Measurements from ENCODE around the gene ZNF385D.

Gene ZNF385D

DNA sequence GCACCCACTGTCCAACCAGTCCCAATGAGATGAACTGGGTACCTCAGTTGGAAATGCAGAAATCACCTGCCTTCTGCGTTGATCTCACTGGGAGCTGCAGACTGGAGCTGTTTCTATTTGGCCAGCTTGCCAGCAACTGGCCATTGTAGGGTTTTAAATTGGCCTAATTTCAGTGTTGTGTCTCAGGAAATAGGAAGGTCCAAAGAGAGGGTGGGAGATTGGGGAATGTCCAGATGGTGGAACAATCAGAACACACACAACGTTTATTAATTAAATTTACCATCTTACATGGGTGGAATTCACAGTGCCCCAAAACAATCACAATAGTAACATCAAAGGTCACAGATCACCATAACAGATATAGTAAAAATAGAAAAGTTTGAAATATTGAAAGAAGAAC is 189.5 kb downstream of the ZNF385D start:
- no peak for DNase-seq (ENCODE audit: low spot score)
- ATAC-seq (ENCODE audit: low read depth) = no peak
- H3K4me1 ChIP-seq (ENCODE audit: insufficient read depth, poor library complexity, severe bottlenecking) = no peaks in the 10 kb centered on the region
- no peak overlapping the region for H3K27ac ChIP-seq (ENCODE audit: poor library complexity, severe bottlenecking)
- H3K9me3 ChIP-seq (ENCODE audit: severe bottlenecking) = no peaks in the 10 kb centered on the region
- H3K27me3 ChIP-seq (ENCODE audit: insufficient read depth, poor library complexity, severe bottlenecking) = no peaks in the 10 kb centered on the region
- TF ChIP-seq, protein P1, sequence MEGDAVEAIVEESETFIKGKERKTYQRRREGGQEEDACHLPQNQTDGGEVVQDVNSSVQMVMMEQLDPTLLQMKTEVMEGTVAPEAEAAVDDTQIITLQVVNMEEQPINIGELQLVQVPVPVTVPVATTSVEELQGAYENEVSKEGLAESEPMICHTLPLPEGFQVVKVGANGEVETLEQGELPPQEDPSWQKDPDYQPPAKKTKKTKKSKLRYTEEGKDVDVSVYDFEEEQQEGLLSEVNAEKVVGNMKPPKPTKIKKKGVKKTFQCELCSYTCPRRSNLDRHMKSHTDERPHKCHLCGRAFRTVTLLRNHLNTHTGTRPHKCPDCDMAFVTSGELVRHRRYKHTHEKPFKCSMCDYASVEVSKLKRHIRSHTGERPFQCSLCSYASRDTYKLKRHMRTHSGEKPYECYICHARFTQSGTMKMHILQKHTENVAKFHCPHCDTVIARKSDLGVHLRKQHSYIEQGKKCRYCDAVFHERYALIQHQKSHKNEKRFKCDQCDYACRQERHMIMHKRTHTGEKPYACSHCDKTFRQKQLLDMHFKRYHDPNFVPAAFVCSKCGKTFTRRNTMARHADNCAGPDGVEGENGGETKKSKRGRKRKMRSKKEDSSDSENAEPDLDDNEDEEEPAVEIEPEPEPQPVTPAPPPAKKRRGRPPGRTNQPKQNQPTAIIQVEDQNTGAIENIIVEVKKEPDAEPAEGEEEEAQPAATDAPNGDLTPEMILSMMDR (IDR thresholded peaks at IDR 0.05; ENCODE audit: poor library complexity, severe bottlenecking) = no peak
- no peaks in the 10 kb centered on the region for H3K36me3 ChIP-seq (ENCODE audit: low read depth)
- H3K4me3 ChIP-seq (ENCODE audit: severe bottlenecking) = no peak overlapping the region

DNA sequence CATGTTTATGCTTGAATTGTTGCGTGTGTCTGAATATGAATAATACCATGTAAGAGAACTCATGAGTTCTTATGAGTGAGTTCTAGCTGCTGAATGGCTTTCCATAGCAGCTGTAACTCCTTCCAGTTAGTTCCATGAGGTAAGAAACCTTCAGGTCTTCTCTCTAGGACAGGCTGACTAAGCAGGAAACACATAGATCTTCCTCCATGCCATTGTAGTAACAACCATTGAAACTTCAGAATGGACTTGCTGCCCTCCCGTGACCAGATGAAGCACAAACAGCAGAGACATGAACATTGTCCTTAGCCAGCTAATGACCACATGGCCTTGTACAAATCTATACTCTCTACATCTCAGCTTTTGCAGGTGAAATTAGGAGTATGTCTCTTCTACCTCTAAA is 200.0 kb downstream of the ZNF385D start:
- ATAC-seq (ENCODE audit: low read depth) (peak; percentile 69; the same call in 2 of the 3 replicates), DNase-seq (ENCODE audit: low spot score) (no peak)
- H3K36me3 ChIP-seq (ENCODE audit: low read depth) = no peaks in the 10 kb centered on the region
- no peak overlapping the region for H3K4me3 ChIP-seq (ENCODE audit: severe bottlenecking)
- TF ChIP-seq, protein P1 (IDR thresholded peaks at IDR 0.05; ENCODE audit: poor library complexity, severe bottlenecking) = no peak
- H3K9me3 ChIP-seq (ENCODE audit: severe bottlenecking) = no peaks in the 10 kb centered on the region
- no peak overlapping the region for H3K27ac ChIP-seq (ENCODE audit: poor library complexity, severe bottlenecking)
- no peaks in the 10 kb centered on the region for H3K4me1 ChIP-seq (ENCODE audit: insufficient read depth, poor library complexity, severe bottlenecking)
- no peaks in the 10 kb centered on the region for H3K27me3 ChIP-seq (ENCODE audit: insufficient read depth, poor library complexity, severe bottlenecking)

DNA sequence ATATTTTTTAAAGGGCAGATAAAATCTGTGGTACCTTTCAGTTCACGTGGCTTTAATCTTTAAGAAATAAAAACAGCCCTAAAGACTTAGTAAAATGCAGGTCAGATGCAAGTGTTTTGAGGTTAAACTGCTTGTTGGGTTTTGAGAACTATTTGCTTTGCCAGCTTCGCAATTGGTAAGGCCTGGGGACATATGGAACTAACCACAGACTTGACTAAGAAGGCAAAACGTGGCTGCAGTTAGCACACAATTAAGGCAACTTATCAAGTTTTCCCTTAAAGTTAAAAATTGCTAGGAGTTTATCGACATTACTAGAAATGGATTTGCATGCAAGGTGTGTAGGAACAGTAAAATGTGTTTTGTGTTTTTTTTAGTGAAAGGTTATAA is 206.9 kb downstream of the ZNF385D start:
- Histone ChIP-seq H3K27me3 (ENCODE audit: insufficient read depth, poor library complexity, severe bottlenecking) (no peaks in the 10 kb centered on the region), H3K27ac (ENCODE audit: poor library complexity, severe bottlenecking) (no peak overlapping the region), H3K36me3 (ENCODE audit: low read depth) (no peaks in the 10 kb centered on the region), H3K4me3 (ENCODE audit: severe bottlenecking) (no peak overlapping the region), H3K4me1 (ENCODE audit: insufficient read depth, poor library complexity, severe bottlenecking) (no peaks in the 10 kb centered on the region), H3K9me3 (ENCODE audit: severe bottlenecking) (no peaks in the 10 kb centered on the region)
- ATAC-seq (ENCODE audit: low read depth) (no peak), DNase-seq (ENCODE audit: low spot score) (no peak)
- TF ChIP-seq, protein P1 (IDR thresholded peaks at IDR 0.05; ENCODE audit: poor library complexity, severe bottlenecking) = no peak

DNA sequence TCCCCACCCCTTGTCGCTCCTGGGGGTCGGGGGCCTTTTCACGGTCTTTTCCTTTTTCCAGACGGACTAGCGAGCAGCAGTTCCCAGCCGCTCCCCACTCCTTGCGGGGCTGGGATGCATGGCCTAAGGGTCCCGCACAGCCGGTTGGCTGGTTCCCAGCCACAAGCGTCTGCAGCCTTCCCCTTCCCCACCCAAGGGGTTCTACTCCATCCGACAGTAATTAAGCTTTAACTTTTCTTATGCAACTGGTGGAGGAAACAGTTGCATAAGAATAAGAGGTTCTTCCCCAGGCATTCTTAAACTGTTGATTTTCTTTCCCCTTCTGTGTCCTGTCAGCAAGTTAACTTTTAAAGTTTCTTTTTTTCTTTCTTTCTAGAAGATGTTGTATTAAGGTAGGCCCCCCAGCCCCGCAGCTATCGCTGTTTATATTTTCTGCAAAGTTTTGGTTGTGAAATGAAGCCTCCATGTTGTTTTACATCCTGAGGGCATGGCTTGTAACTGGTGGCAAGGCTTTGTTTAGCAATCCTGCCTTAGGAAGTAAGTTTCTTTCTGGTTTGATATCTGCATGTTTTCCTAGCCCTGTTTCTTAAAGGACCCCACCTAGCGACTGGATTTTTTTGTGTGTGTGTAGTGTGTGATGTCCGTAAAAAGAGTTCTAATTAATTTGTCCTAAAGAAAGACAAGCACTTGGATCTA is 207.5 kb downstream of the ZNF385D start:
- Histone ChIP-seq H3K4me3 (ENCODE audit: severe bottlenecking) (no peak overlapping the region), H3K9me3 (ENCODE audit: severe bottlenecking) (no peaks in the 10 kb centered on the region), H3K4me1 (ENCODE audit: insufficient read depth, poor library complexity, severe bottlenecking) (no peaks in the 10 kb centered on the region), H3K27ac (ENCODE audit: poor library complexity, severe bottlenecking) (no peak overlapping the region), H3K36me3 (ENCODE audit: low read depth) (no peaks in the 10 kb centered on the region), H3K27me3 (ENCODE audit: insufficient read depth, poor library complexity, severe bottlenecking) (no peaks in the 10 kb centered on the region)
- DNase-seq (ENCODE audit: low spot score) (no peak), ATAC-seq (ENCODE audit: low read depth) (no peak)
- TF ChIP-seq, protein P1 (IDR thresholded peaks at IDR 0.05; ENCODE audit: poor library complexity, severe bottlenecking) = no peak

DNA sequence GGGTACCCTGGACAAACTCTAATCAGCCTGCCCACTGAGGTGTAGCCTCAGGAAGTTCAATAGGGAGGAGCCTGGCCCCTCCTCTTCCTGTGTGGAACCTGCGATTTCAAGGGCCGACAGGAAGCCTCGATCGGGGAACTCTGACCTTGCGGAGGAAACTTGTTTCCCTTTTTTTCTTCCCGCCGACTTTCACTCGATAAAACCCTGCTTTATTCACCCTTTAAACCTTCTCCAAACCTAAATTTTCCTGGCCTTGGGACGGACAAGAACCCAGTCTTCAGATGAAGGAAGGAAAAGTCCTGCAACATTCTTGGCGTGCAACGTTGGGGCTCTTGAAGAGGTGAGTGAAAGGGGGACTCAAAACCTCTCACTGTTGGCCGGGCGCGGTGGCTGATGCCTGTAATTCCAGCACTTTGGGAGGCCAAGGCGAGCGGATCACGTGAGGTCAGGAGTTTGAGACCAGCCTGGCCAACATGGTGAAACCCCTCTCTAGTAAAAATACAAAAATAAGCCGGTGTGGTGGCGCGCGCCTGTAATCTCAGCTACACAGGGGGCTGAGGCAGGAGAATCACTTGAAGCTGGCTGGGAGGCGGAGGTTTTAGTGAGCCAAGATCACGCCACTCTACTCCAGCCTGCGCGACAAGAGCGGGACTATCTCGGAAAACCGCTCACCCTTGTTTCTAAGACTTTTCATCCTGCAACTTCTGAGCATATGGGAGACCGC is 208.2 kb downstream of the ZNF385D start:
- DNase-seq (ENCODE audit: low spot score) (no peak), ATAC-seq (ENCODE audit: low read depth) (no peak)
- no peaks in the 10 kb centered on the region for H3K27me3 ChIP-seq (ENCODE audit: insufficient read depth, poor library complexity, severe bottlenecking)
- H3K4me1 ChIP-seq (ENCODE audit: insufficient read depth, poor library complexity, severe bottlenecking) = no peaks in the 10 kb centered on the region
- H3K4me3 ChIP-seq (ENCODE audit: severe bottlenecking) = no peak overlapping the region
- H3K9me3 ChIP-seq (ENCODE audit: severe bottlenecking) = no peaks in the 10 kb centered on the region
- H3K27ac ChIP-seq (ENCODE audit: poor library complexity, severe bottlenecking) = no peak overlapping the region
- TF ChIP-seq, protein P1 (IDR thresholded peaks at IDR 0.05; ENCODE audit: poor library complexity, severe bottlenecking) = no peak
- H3K36me3 ChIP-seq (ENCODE audit: low read depth) = no peaks in the 10 kb centered on the region
